Raji (cell line): ENCODE results near the gene CDK5R1.

Source experiments
- POLR2A ChIP-seq: IDR thresholded peaks from 2 replicates; pipeline ENCODE4 v1.6.1; 2011; ENCODE audit warnings: low read depth, low read length, control low read depth; ENCODE audit not compliant: insufficient read depth

The CDK5R1 gene

GRCh38 chr17:32486111-32486700 lies 587 bp upstream of the CDK5R1 start:
- no peak for TF ChIP-seq POLR2A

GRCh38 chr17:32487473-32488176 lies 832 bp downstream of the CDK5R1 start:
- TF ChIP-seq POLR2A, result no peak

GRCh38 chr17:32488177-32488542 lies 1.4 kb downstream of the CDK5R1 start:
- TF ChIP-seq POLR2A, result no peak

- no peak for TF ChIP-seq POLR2A
Measured at GRCh38 chr17:32488604-32489180, 1.9 kb downstream of the CDK5R1 start.

- no peak for TF ChIP-seq POLR2A
Measured at GRCh38 chr17:32489320-32490100, 2.7 kb downstream of the CDK5R1 start.

- no peak for TF ChIP-seq POLR2A
Measured at GRCh38 chr17:32490101-32490482, 3.3 kb downstream of the CDK5R1 start.

- no peak for TF ChIP-seq POLR2A
Measured at GRCh38 chr17:32491371-32492263, 4.8 kb downstream of the CDK5R1 start.

GRCh38 chr17:32492264-32492589 lies 5.4 kb downstream of the CDK5R1 start:
- no peak for TF ChIP-seq POLR2A

- no peak for TF ChIP-seq POLR2A
Measured at GRCh38 chr17:32492648-32493289, 6.0 kb downstream of the CDK5R1 start.

GRCh38 chr17:32493571-32493970 lies 6.8 kb downstream of the CDK5R1 start:
- no peak for TF ChIP-seq POLR2A

- no peak for TF ChIP-seq POLR2A
Measured at GRCh38 chr17:32493976-32494513, 7.3 kb downstream of the CDK5R1 start.

GRCh38 chr17:32494621-32495358 lies 8.0 kb downstream of the CDK5R1 start:
- no peak for TF ChIP-seq POLR2A

GRCh38 chr17:32495359-32496231 lies 8.8 kb downstream of the CDK5R1 start:
- no peak for TF ChIP-seq POLR2A
